GM21529 (cell line): ENCODE data around the gene TRERF1.

Experiments
- ATAC-seq: cut with Tn5 transposase; IDR thresholded peaks from one replicate; pipeline ENCODE4 v1.9.1; 2021; ENCODE audit not compliant: unreplicated experiment

Gene TRERF1

GRCh38 chr6:42313941-42314570 lies 137.7 kb downstream of the TRERF1 start:
- no peak for ATAC-seq

- ATAC-seq = no peak
Measured at GRCh38 chr6:42313038-42313437, 138.7 kb downstream of the TRERF1 start.

- no peak for ATAC-seq
Measured at GRCh38 chr6:42307141-42307470, 144.6 kb downstream of the TRERF1 start.

GRCh38 chr6:42306439-42307140 lies 145.1 kb downstream of the TRERF1 start:
- no peak for ATAC-seq

- no peak for ATAC-seq
Measured at GRCh38 chr6:42304053-42304712, 147.5 kb downstream of the TRERF1 start.

- ATAC-seq = no peak
Measured at GRCh38 chr6:42302411-42302810, 149.3 kb downstream of the TRERF1 start.

GRCh38 chr6:42301986-42302385 lies 149.7 kb downstream of the TRERF1 start:
- no peak for ATAC-seq

- ATAC-seq = no peak
Measured at GRCh38 chr6:42300701-42301100, 151.0 kb downstream of the TRERF1 start.

GRCh38 chr6:42300185-42300584 lies 151.5 kb downstream of the TRERF1 start:
- ATAC-seq = no peak

GRCh38 chr6:42297661-42298060 lies 154.1 kb downstream of the TRERF1 start:
- ATAC-seq = no peak

GRCh38 chr6:42296614-42297013 lies 155.1 kb downstream of the TRERF1 start:
- ATAC-seq = no peak

GRCh38 chr6:42295677-42296076 lies 156.0 kb downstream of the TRERF1 start:
- ATAC-seq = no peak

- ATAC-seq = no peak
Measured at GRCh38 chr6:42295181-42295580, 156.5 kb downstream of the TRERF1 start.

GRCh38 chr6:42294759-42295158 lies 157.0 kb downstream of the TRERF1 start:
- ATAC-seq = no peak

- no peak for ATAC-seq
Measured at GRCh38 chr6:42293386-42293977, 158.2 kb downstream of the TRERF1 start.

GRCh38 chr6:42292004-42292740 lies 159.6 kb downstream of the TRERF1 start:
- no peak for ATAC-seq

- no peak for ATAC-seq
Measured at GRCh38 chr6:42287756-42288155, 164.0 kb downstream of the TRERF1 start.

- ATAC-seq = no peak
Measured at GRCh38 chr6:42281570-42281969, 170.2 kb downstream of the TRERF1 start.

- no peak for ATAC-seq
Measured at GRCh38 chr6:42280966-42281533, 170.7 kb downstream of the TRERF1 start.

GRCh38 chr6:42279966-42280629 lies 171.6 kb downstream of the TRERF1 start:
- no peak for ATAC-seq
